Measurements from ENCODE around the gene PLP2. TPM values are rescaled to one million over a fixed set of nuclear protein-coding genes. Genes with fewer than 3 reads are reported as not detected.

The PLP2 gene
- total and polyA plus RNA-seq, 2 of the 4 experiments (the other 2 are of a cell fraction), result 22.6 to 156 TPM

DNA sequence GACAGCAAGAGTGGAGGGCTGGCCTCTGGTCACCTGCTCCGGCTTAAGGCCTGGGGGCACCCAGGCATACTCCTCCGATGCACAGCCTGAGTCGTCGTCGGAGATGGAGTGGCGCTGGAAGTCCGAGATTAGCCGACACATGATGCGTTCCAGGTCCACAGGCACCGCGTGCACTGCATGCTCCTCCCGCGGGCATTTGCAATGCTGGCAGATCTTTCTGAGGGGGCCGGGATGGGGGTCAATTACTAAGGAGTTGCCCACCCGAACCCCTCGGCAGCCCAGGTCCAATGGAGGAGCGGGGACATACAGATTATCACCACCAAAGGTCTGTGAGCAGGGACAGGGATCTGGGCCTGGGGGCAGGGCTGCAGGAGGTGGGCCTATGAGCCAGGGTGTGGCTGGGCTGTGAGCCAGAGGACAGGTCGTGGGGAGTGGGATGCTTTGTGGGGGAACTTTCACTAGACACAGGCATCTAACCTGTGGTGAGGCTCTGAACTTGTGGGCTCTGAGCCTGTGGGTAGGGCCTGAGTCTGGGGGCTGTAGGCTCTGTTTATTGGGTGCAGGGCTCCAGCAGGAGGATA lies 12.1 kb downstream of the PLP2 start:
- no peak overlapping the region for H3K4me3 ChIP-seq (ENCODE audit: insufficient read depth, low read depth, low read length)
- no peak overlapping the region for H3K18ac ChIP-seq (ENCODE audit: low read depth, low read length)
- no peak overlapping the region for H3K27ac ChIP-seq (ENCODE audit: insufficient read depth, low read length)
- no peaks in the 10 kb centered on the region for H3K27me3 ChIP-seq (ENCODE audit: control insufficient read depth, insufficient read depth, low read length)
- 87% methylated on average over 6 of the region's 18 CpGs; no CpG with 5 or more reads in 1 of the 2 experiments for WGBS, 2 experiments (ENCODE audit: extremely low coverage in 2 of 2, insufficient read length in 1 of 2)
- H3K23ac ChIP-seq (ENCODE audit: low read depth, low read length), result no peak overlapping the region
- ATAC-seq (ENCODE audit: low read depth) (no peak), DNase-seq (no peak)
- no peak overlapping the region for H3K56ac ChIP-seq (ENCODE audit: extremely low read depth, insufficient read depth, low read length)
- dilution Hi-C loops (cut with HindIII; ENCODE audit: low sequenced_read_pairs, unreplicated experiment), result no loop called here
- H4K5ac ChIP-seq (ENCODE audit: low read depth, low read length), result no peak overlapping the region
- H3K14ac ChIP-seq (replicated peaks; ENCODE audit: low read depth, low read length), result no peak overlapping the region
- in situ Hi-C loops (cut with MboI; ENCODE audit: low sequenced_read_pairs), result no loop called here
- ChIA-PET CTCF (no interaction called here), POLR2A (ENCODE audit: unreplicated experiment) (no interaction called here)
- peak overlapping the region; percentile 69 for H2AFZ ChIP-seq (replicated peaks; ENCODE audit: low read length, poor library complexity)
- no peak overlapping the region for H2BK120ac ChIP-seq (ENCODE audit: low read depth, low read length)
- H4K91ac ChIP-seq (ENCODE audit: insufficient read depth, low read depth, low read length), result no peak overlapping the region
- BruUV-seq (replicated peaks), result no TSS peak
- H2AK5ac ChIP-seq (ENCODE audit: low read depth, low read length), result 0 out of 2 replicates have a peak overlapping the region, but pooled peaks have one; percentile 18
- peaks cover 3% of the 10 kb centered on the region for H3K4me1 ChIP-seq (ENCODE audit: control insufficient read depth, insufficient read depth, low read length)
- H2BK5ac ChIP-seq (ENCODE audit: low read depth, low read length, poor library complexity, severe bottlenecking), result no peak overlapping the region
- TF ChIP-seq RCOR1 (IDR thresholded peaks at IDR 0.05; ENCODE audit: insufficient replicate concordance, low read length), result no peak
- TF ChIP-seq, protein P1, sequence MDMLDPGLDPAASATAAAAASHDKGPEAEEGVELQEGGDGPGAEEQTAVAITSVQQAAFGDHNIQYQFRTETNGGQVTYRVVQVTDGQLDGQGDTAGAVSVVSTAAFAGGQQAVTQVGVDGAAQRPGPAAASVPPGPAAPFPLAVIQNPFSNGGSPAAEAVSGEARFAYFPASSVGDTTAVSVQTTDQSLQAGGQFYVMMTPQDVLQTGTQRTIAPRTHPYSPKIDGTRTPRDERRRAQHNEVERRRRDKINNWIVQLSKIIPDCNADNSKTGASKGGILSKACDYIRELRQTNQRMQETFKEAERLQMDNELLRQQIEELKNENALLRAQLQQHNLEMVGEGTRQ (IDR thresholded peaks at IDR 0.05; ENCODE audit: low read depth, low read length), result no peak
- no peak for TF ChIP-seq MXI1 (IDR thresholded peaks at IDR 0.05; ENCODE audit: borderline replicate concordance, low read depth, low read length)
- TF ChIP-seq MAFK (IDR thresholded peaks at IDR 0.05; ENCODE audit: low read depth, low read length), result no peak
- TF ChIP-seq, protein P2, sequence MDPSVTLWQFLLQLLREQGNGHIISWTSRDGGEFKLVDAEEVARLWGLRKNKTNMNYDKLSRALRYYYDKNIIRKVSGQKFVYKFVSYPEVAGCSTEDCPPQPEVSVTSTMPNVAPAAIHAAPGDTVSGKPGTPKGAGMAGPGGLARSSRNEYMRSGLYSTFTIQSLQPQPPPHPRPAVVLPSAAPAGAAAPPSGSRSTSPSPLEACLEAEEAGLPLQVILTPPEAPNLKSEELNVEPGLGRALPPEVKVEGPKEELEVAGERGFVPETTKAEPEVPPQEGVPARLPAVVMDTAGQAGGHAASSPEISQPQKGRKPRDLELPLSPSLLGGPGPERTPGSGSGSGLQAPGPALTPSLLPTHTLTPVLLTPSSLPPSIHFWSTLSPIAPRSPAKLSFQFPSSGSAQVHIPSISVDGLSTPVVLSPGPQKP (IDR thresholded peaks at IDR 0.05; ENCODE audit: borderline replicate concordance, low read depth, low read length), result no peak
- no peak for TF ChIP-seq CEBPB (IDR thresholded peaks at IDR 0.05; ENCODE audit: low read depth, low read length)
- no peak for TF ChIP-seq CHD1 (IDR thresholded peaks at IDR 0.05; ENCODE audit: low read depth, low read length)
- TF ChIP-seq MAZ (IDR thresholded peaks at IDR 0.05; ENCODE audit: borderline replicate concordance, low read depth, low read length), result no peak
- no peak for TF ChIP-seq SMC3 (IDR thresholded peaks at IDR 0.05; ENCODE audit: low read depth, low read length)
- TF ChIP-seq RAD21 (IDR thresholded peaks at IDR 0.05; ENCODE audit: low read length), result no peak
- TF ChIP-seq NFE2L2 (IDR thresholded peaks at IDR 0.05; ENCODE audit: low read depth, low read length), result no peak
- TF ChIP-seq RFX5 (IDR thresholded peaks at IDR 0.05; ENCODE audit: low read depth, low read length), result no peak
- TF ChIP-seq, protein P3, sequence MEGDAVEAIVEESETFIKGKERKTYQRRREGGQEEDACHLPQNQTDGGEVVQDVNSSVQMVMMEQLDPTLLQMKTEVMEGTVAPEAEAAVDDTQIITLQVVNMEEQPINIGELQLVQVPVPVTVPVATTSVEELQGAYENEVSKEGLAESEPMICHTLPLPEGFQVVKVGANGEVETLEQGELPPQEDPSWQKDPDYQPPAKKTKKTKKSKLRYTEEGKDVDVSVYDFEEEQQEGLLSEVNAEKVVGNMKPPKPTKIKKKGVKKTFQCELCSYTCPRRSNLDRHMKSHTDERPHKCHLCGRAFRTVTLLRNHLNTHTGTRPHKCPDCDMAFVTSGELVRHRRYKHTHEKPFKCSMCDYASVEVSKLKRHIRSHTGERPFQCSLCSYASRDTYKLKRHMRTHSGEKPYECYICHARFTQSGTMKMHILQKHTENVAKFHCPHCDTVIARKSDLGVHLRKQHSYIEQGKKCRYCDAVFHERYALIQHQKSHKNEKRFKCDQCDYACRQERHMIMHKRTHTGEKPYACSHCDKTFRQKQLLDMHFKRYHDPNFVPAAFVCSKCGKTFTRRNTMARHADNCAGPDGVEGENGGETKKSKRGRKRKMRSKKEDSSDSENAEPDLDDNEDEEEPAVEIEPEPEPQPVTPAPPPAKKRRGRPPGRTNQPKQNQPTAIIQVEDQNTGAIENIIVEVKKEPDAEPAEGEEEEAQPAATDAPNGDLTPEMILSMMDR (conservative IDR thresholded peaks at IDR 0.05; ENCODE audit: low read depth, low read length), result no peak
- H3K9ac ChIP-seq (ENCODE audit: low read depth, low read length), result no peak overlapping the region
- H3K9me3 ChIP-seq (ENCODE audit: control insufficient read depth, insufficient read depth, low read length), result no peaks in the 10 kb centered on the region
- H3K36me3 ChIP-seq (ENCODE audit: control insufficient read depth, insufficient read depth, low read length), result peaks cover 10% of the 10 kb centered on the region; the same call in 1 of the 2 replicates
- no peaks in the 10 kb centered on the region for H4K20me1 ChIP-seq (ENCODE audit: insufficient read depth, low read length)
- no peak overlapping the region for H2BK20ac ChIP-seq (ENCODE audit: low read depth, low read length)
- H3K4me2 ChIP-seq (ENCODE audit: low read depth, low read length), result peak overlapping the region; percentile 73
- H2BK15ac ChIP-seq (ENCODE audit: low read depth, low read length), result no peak overlapping the region
- intact Hi-C loops (cut with micrococcal nuclease), result no loop called here
- H3K4ac ChIP-seq (ENCODE audit: low read depth, low read length), result no peak overlapping the region
- H2AK9ac ChIP-seq (replicated peaks; ENCODE audit: low read depth, low read length, poor library complexity), result peak overlapping the region; percentile 37
- H3K79me1 ChIP-seq (ENCODE audit: low read depth in 1 of 2, low read length in 2 of 2), result peaks cover 5 to 22% of the 10 kb centered on the region in 2 experiments; a peak in 2 of 4 replicates
- peak overlapping the region in 1 of 2 experiments; percentile 47; a peak in 1 of 4 replicates for H4K8ac ChIP-seq (ENCODE audit: low read depth in 2 of 2, low read length in 2 of 2)
- H3K9me1 ChIP-seq (ENCODE audit: insufficient read depth, low read length), result peaks cover 3% of the 10 kb centered on the region; the same call in 1 of the 2 replicates

Data from IMR-90 (cell line).